GM12864 (cell line): ENCODE results near the gene R3HDM4.

Source experiments
- DNase-seq: peaks from one replicate; pipeline ENCODE4 v3.0.0-alpha.2; 2011; ENCODE audit warnings: low read depth
- H3K4me3 ChIP-seq: 2 replicates; pipeline ENCODE4 v1.5.1; 2011; ENCODE audit warnings: mild to moderate bottlenecking, low read depth, low read length, control low read depth
- TF ChIP-seq, protein P1 (sequence below): IDR thresholded peaks from 2 replicates; pipeline ENCODE4 v1.5.1; 2011; ENCODE audit warnings: low read depth, mild to moderate bottlenecking, moderate library complexity, low read length, control low read depth, inconsistent platforms; ENCODE audit errors: missing control alignments

The R3HDM4 gene

DNA sequence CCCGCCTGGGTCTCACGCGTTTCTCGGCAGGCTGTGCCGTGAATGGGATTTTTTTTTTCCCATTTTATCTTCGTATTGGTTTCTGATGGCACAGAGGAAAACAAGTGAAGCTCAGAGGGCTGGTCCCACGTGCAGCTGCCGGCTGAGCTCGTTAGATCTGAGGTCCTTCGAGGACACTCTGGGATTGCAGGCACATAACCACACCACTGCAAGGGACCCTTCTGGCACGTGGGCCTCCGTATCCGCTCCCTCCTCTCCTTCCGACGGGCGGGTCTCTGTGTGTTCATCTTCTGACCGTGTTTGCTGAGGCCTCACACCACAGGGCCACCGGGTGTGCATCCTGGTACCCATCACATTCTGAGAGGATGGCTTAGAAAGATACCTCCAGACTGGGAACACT, 36.9 kb downstream of the R3HDM4 start:
- DNase-seq, result no peak
- no peak overlapping the region for H3K4me3 ChIP-seq
- TF ChIP-seq, protein P1, sequence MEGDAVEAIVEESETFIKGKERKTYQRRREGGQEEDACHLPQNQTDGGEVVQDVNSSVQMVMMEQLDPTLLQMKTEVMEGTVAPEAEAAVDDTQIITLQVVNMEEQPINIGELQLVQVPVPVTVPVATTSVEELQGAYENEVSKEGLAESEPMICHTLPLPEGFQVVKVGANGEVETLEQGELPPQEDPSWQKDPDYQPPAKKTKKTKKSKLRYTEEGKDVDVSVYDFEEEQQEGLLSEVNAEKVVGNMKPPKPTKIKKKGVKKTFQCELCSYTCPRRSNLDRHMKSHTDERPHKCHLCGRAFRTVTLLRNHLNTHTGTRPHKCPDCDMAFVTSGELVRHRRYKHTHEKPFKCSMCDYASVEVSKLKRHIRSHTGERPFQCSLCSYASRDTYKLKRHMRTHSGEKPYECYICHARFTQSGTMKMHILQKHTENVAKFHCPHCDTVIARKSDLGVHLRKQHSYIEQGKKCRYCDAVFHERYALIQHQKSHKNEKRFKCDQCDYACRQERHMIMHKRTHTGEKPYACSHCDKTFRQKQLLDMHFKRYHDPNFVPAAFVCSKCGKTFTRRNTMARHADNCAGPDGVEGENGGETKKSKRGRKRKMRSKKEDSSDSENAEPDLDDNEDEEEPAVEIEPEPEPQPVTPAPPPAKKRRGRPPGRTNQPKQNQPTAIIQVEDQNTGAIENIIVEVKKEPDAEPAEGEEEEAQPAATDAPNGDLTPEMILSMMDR, result no peak

GRCh38 chr19:875265-875879, 37.6 kb downstream of the R3HDM4 start:
- no peak overlapping the region for H3K4me3 ChIP-seq
- no peak for DNase-seq
- TF ChIP-seq, protein P1, result no peak

GRCh38 chr19:873561-874041, 39.4 kb downstream of the R3HDM4 start:
- DNase-seq, result no peak
- H3K4me3 ChIP-seq, result no peak overlapping the region
- TF ChIP-seq, protein P1, result no peak

DNA sequence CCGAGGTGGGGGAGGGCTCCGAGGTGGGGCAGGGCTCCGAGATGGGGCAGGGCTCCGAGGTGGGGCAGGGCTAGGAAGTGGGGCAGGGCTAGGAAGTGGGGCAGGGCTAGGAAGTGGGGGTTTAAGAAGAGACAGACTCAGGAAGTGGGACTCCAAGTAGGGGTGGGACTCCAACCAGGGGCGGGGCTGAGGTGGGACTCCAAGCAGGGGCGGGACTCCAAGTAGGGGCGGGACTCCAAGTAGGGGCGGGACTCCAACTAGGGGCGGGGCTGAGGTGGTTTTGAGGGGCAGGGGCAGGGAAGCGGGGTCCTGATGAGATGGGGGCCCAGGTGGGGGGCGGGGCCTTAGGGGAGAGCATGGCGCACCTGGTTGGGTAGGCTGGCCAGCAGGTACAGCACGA, 39.9 kb downstream of the R3HDM4 start:
- DNase-seq, result peak; percentile 77
- H3K4me3 ChIP-seq, result no peak overlapping the region
- TF ChIP-seq, protein P1, result no peak

GRCh38 chr19:872266-872951, 40.6 kb downstream of the R3HDM4 start:
- H3K4me3 ChIP-seq, result no peak overlapping the region
- peak; percentile 81 for DNase-seq
- TF ChIP-seq, protein P1, result no peak

DNA sequence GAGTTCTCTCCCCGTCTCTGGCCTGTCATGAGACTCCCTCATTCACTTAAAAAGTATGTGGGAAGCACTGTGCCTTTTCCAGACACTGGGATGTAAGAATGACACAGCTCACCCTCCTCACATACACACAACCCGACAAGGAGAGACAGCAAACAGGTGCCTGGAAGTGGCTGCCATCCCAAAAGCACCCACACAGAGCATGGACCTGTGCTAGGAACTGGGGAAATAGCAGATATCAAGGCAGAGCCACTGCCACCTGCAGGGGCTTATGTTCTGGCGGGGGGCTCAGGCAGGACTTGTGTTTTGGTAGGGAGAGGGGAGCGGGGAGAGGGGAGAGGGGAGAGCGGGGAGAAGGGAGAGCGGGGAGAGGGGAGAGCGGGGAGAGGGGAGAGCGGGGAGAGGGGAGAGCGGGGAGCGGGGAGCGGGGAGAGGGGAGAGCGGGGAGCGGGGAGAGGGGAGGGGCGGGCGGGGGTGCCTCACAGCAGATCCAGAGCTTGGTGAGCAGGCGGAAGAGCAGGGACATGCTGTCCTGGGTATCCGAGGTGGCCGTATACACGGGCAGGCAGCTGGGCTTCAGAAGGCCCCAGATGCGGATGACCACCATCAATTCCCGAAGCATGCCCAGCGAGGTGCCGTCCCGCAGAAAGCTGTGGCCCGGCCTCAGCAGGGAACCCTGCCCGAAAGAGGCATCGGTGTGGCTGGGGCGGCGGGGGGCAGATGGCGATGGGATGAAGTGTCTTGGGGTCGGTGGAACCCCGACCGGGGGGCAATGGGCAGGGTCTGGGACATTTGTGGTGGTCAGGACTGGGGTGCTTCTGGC, 41.4 kb downstream of the R3HDM4 start:
- DNase-seq, result no peak
- no peak overlapping the region for H3K4me3 ChIP-seq
- TF ChIP-seq, protein P1, result no peak
